CD14-positive monocyte (primary cell): Measurements from ENCODE around the gene SALL2. TPM values are rescaled to one million over a fixed set of nuclear protein-coding genes. Genes with fewer than 3 reads are reported as not detected.

Experiments used
- DNase-seq, 3 donors: peaks; one replicate each; pipeline ENCODE4 v3.0.0-alpha.2; 2011 to 2022
- H2AFZ ChIP-seq: 2 replicates; pipeline ENCODE4 v1.6.0; 2012; ENCODE audit warnings: mild to moderate bottlenecking, low read depth, low read length, inconsistent platforms; ENCODE audit not compliant: insufficient read depth, poor library complexity, severe bottlenecking
- H3K27ac ChIP-seq, 2 donors: 1 replicate in 1 of 2; 2 replicates in 1 of 2; pipeline ENCODE4 v1.5.1; 2012 to 2013; ENCODE audit warnings: low read length in 2 of 2, control low read depth in 1 of 2, inconsistent platforms in 1 of 2, low read depth in 1 of 2, mild to moderate bottlenecking in 1 of 2
- H3K27me3 ChIP-seq, 2 donors: one replicate each; pipeline versions ENCODE4 v1.6.0 to v1.6.1; 2011 to 2013; ENCODE audit warnings: low read length in 2 of 2; ENCODE audit not compliant: control insufficient read depth in 2 of 2, insufficient read depth in 2 of 2
- H3K36me3 ChIP-seq, 2 donors: replicated peaks in 1 of 2; 1 replicate in 1 of 2; 2 replicates in 1 of 2; pipeline versions ENCODE4 v1.5.1 to v1.6.1; 2012 to 2013; ENCODE audit warnings: low read length in 2 of 2, control low read depth in 1 of 2, inconsistent platforms in 1 of 2, mild to moderate bottlenecking in 1 of 2; ENCODE audit not compliant: insufficient read depth in 2 of 2, control insufficient read depth in 1 of 2
- H3K4me1 ChIP-seq, 2 donors: 1 replicate in 1 of 2; 2 replicates in 1 of 2; pipeline versions ENCODE4 v1.5.1 to v1.6.1; 2012 to 2013; ENCODE audit warnings: low read length in 2 of 2, control low read depth in 1 of 2, inconsistent platforms in 1 of 2, mild to moderate bottlenecking in 1 of 2, moderate library complexity in 1 of 2; ENCODE audit not compliant: insufficient read depth in 2 of 2, control insufficient read depth in 1 of 2
- H3K4me2 ChIP-seq: replicated peaks from 2 replicates; pipeline ENCODE3; 2012; ENCODE audit warnings: low read length, moderate library complexity, mild to moderate bottlenecking; ENCODE audit not compliant: poor library complexity, severe bottlenecking; ENCODE audit errors: extremely low read depth
- H3K4me3 ChIP-seq, 3 experiments: fragments of 200-600 bp in 1 of 3; sonication (generic) in 1 of 3; replicated peaks in 1 of 3; 1 replicate in 2 of 3; 2 replicates in 1 of 3; pipeline ENCODE4 v1.5.1; 2011 to 2013; ENCODE audit warnings: low read length in 3 of 3, mild to moderate bottlenecking in 3 of 3, control low read depth in 2 of 3, low read depth in 2 of 3, inconsistent platforms in 1 of 3, moderate library complexity in 1 of 3
- H3K79me2 ChIP-seq: 2 replicates; pipeline ENCODE4 v1.6.0; 2012; ENCODE audit warnings: mild to moderate bottlenecking, control low read depth, inconsistent platforms, low read length, moderate library complexity; ENCODE audit not compliant: insufficient read depth
- H3K9ac ChIP-seq: 2 replicates; pipeline ENCODE4 v1.6.0; 2017; ENCODE audit warnings: low read length, mild to moderate bottlenecking; ENCODE audit not compliant: insufficient read depth, poor library complexity, severe bottlenecking
- H3K9me3 ChIP-seq, 2 donors: replicated peaks in 1 of 2; 1 replicate in 1 of 2; 2 replicates in 1 of 2; pipeline versions ENCODE4 v1.5.1 to v1.6.1; 2012 to 2013; ENCODE audit warnings: low read length in 2 of 2, control low read depth in 1 of 2; ENCODE audit not compliant: control insufficient read depth in 1 of 2, insufficient read depth in 1 of 2
- H4K20me1 ChIP-seq: 2 replicates; pipeline ENCODE4 v1.6.0; 2012; ENCODE audit warnings: mild to moderate bottlenecking, low read length, control low read depth, moderate library complexity; ENCODE audit not compliant: insufficient read depth
- H3K27ac Mint-ChIP-seq, 7 donors: one replicate each; pipeline ENCODE4 v1.8.0; 2020; ENCODE audit warnings: mild to moderate bottlenecking in 7 of 7, mixed read lengths in 7 of 7, moderate library complexity in 6 of 7, inconsistent platforms in 2 of 7
- H3K27me3 Mint-ChIP-seq, 3 donors: one replicate each; pipeline ENCODE4 v1.8.0; 2021 to 2022; ENCODE audit warnings: low read depth in 3 of 3, mild to moderate bottlenecking in 3 of 3, mixed read lengths in 3 of 3, moderate library complexity in 3 of 3, inconsistent platforms in 1 of 3
- H3K36me3 Mint-ChIP-seq, 2 donors: one replicate each; pipeline ENCODE4 v1.8.0; 2020; ENCODE audit warnings: mixed read lengths in 2 of 2, inconsistent platforms in 1 of 2, mild to moderate bottlenecking in 1 of 2
- H3K4me1 Mint-ChIP-seq: one replicate; pipeline ENCODE4 v1.8.0; 2020; ENCODE audit warnings: mild to moderate bottlenecking, mixed read lengths
- H3K4me3 Mint-ChIP-seq, 2 donors: one replicate each; pipeline ENCODE4 v1.8.0; 2020; ENCODE audit warnings: mild to moderate bottlenecking in 2 of 2, mixed read lengths in 2 of 2, moderate library complexity in 1 of 2
- H3K9me3 Mint-ChIP-seq, 7 donors: one replicate each; pipeline ENCODE4 v1.8.0; 2020 to 2022; ENCODE audit warnings: mixed read lengths in 7 of 7, mild to moderate bottlenecking in 6 of 7, moderate library complexity in 6 of 7, inconsistent platforms in 2 of 7
- WGBS: methylation state at CpG from one replicate; pipeline ENCODE4 v1.1.5; 2013; ENCODE audit warnings: missing lambda C conversion rate; ENCODE audit not compliant: insufficient coverage; 5-methylcytosine and 5-hydroxymethylcytosine counted together
- intact Hi-C, 2 donors: fragments of 100-400 bp; cut with micrococcal nuclease; formaldehyde crosslinking; loops; one replicate each; pipeline versions ENCODE4 v1.15.0 to v1.15.1; 2023
- polyA plus RNA-seq, 3 donors: library from polyadenylated mRNA; depleted of rRNA in 1 of 3; unstranded in 2 of 3; stranded (reverse) in 1 of 3; fragments of 300-500 nt in 2 of 3; fragments of >200 nt in 1 of 3; fragmentation: Illumina TruSeq in 2 of 3; gene quantifications; 1 replicate in 2 of 3; 2 replicates in 1 of 3; pipeline ENCODE4 v1.2.3, GENCODE V29; 2012 to 2021
- TF ChIP-seq, protein P1 (sequence below): fragments of 200-600 bp; IDR thresholded peaks from one replicate; pipeline ENCODE4 v1.8.0; 2022; ENCODE audit warnings: antibody characterized with exemption, mild to moderate bottlenecking

SALL2 gene
- polyA plus RNA-seq, 3 donors: not detected

- H3K4me1 Mint-ChIP-seq: peaks cover 4% of the 10 kb centered on the region
- 71% methylated on average over 1 of the region's 2 CpGs for WGBS
These were observed 4.6 kb downstream of the SALL2 start for GRCh38 chr14:21521501-21521900.

DNA sequence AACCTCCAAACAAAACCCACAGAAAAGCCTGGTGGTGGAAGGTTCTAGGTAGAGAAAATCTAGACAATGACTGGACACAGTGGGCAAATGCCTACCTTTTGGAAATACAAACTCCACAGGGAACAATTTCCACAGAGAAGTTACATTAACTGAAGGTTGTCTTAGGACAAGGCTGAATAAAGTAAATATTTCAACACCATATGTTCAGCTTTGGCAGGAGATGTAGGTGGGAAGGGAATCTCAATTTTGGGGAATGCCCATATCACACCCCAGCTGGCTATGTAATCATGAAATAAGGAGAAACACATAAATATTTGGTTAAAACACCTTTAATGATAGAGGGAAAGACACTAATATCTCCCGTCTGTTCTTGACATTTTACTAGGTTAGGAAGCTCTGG, 5.4 kb downstream of the SALL2 start:
- peaks cover 0 to 2% of the 10 kb centered on the region in 2 donors for H3K36me3 Mint-ChIP-seq
- no CpG with 5 or more reads among the region's 1 CpG for WGBS
- H3K9me3 Mint-ChIP-seq: peaks cover 0 to 5% (median 2%) of the 10 kb centered on the region in 7 donors
- peaks cover 0 to under 1% of the 10 kb centered on the region in 2 donors for H3K4me1 ChIP-seq
- peaks cover 2% of the 10 kb centered on the region for H3K4me1 Mint-ChIP-seq
- no peaks in the 10 kb centered on the region for H3K36me3 ChIP-seq
- no peak overlapping the region for H2AFZ ChIP-seq
- H3K79me2 ChIP-seq: no peaks in the 10 kb centered on the region
- H3K4me3 ChIP-seq: no peak overlapping the region
- no peaks in the 10 kb centered on the region for H4K20me1 ChIP-seq
- no peak overlapping the region for H3K4me2 ChIP-seq
- H3K4me3 Mint-ChIP-seq: no peak overlapping the region
- intact Hi-C loops: no loop called here
- H3K27ac Mint-ChIP-seq: no peak overlapping the region
- no peaks in the 10 kb centered on the region for H3K9me3 ChIP-seq
- peaks cover 0 to 7% of the 10 kb centered on the region in 2 donors for H3K27me3 ChIP-seq
- peaks cover 23 to 35% (median 34%) of the 10 kb centered on the region in 3 donors for H3K27me3 Mint-ChIP-seq
- H3K9ac ChIP-seq: no peak overlapping the region
- TF ChIP-seq, protein P1, sequence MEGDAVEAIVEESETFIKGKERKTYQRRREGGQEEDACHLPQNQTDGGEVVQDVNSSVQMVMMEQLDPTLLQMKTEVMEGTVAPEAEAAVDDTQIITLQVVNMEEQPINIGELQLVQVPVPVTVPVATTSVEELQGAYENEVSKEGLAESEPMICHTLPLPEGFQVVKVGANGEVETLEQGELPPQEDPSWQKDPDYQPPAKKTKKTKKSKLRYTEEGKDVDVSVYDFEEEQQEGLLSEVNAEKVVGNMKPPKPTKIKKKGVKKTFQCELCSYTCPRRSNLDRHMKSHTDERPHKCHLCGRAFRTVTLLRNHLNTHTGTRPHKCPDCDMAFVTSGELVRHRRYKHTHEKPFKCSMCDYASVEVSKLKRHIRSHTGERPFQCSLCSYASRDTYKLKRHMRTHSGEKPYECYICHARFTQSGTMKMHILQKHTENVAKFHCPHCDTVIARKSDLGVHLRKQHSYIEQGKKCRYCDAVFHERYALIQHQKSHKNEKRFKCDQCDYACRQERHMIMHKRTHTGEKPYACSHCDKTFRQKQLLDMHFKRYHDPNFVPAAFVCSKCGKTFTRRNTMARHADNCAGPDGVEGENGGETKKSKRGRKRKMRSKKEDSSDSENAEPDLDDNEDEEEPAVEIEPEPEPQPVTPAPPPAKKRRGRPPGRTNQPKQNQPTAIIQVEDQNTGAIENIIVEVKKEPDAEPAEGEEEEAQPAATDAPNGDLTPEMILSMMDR: no peak
- DNase-seq: no peak
- H3K27ac ChIP-seq: no peak overlapping the region

More at GRCh38 chr14:21521501-21521900, 4.6 kb downstream of the SALL2 start:
- peaks cover 4 to 15% of the 10 kb centered on the region in 2 donors for H3K27me3 ChIP-seq
- H4K20me1 ChIP-seq: no peaks in the 10 kb centered on the region
- H3K9ac ChIP-seq: no peak overlapping the region
- Mint-ChIP-seq H3K36me3 (peaks cover 0 to 2% of the 10 kb centered on the region in 2 donors), H3K9me3 (peaks cover 0 to 5% (median 1%) of the 10 kb centered on the region in 7 donors), H3K27me3 (peaks cover 28 to 41% (median 41%) of the 10 kb centered on the region in 3 donors), H3K27ac (no peak overlapping the region), H3K4me3 (no peak overlapping the region)
- no peak for DNase-seq
- H3K36me3 ChIP-seq: no peaks in the 10 kb centered on the region
- TF ChIP-seq, protein P1: no peak
- no peak overlapping the region for H3K4me2 ChIP-seq
- H2AFZ ChIP-seq: no peak overlapping the region
- no peaks in the 10 kb centered on the region for H3K9me3 ChIP-seq
- intact Hi-C loops: no loop called here
- H3K4me1 ChIP-seq: peaks cover 5 to 7% of the 10 kb centered on the region in 2 donors
- no peak overlapping the region for H3K27ac ChIP-seq
- H3K79me2 ChIP-seq: no peaks in the 10 kb centered on the region
- H3K4me3 ChIP-seq: no peak overlapping the region
